Measurements from ENCODE around the gene CLBA1. TPM values are rescaled to one million over a fixed set of nuclear protein-coding genes. Genes with fewer than 3 reads are reported as not detected.
"Not testable (repeated sequence)": the region's sequence is repeated elsewhere in the genome, so short reads cannot be mapped to it uniquely, and the experiment has no call there.

CLBA1 gene
- total RNA-seq, 5 donors from 2014 or later (not counting 1 experiment from before 2014, with no cell fraction given) = 1.2 to 3.4 (median 2.7) TPM

- H3K36me3 ChIP-seq (ENCODE audit: control insufficient read depth in 2 of 2, extremely low read depth in 1 of 2, insufficient read depth in 1 of 2, low read length in 1 of 2); DNase-seq; H3K9me3 Mint-ChIP-seq; POLR2A ChIA-PET; H3K4me1 Mint-ChIP-seq; H3K9me3 ChIP-seq; H3K4me1 ChIP-seq (ENCODE audit: control insufficient read depth in 1 of 2, extremely low read depth in 1 of 2, insufficient read depth in 2 of 2, low read length in 2 of 2); ATAC-seq (replicated peaks in 1 of 4); H3K4me3 ChIP-seq (ENCODE audit: control insufficient read depth in 1 of 2, extremely low read depth in 1 of 2, low read length in 1 of 2); H3K27ac ChIP-seq (ENCODE audit: low read length); H3K4me3 Mint-ChIP-seq; H3K27me3 Mint-ChIP-seq; CTCF ChIA-PET; H3K36me3 Mint-ChIP-seq; H3K27ac Mint-ChIP-seq: not testable (repeated sequence)
- H3K27me3 ChIP-seq (replicated peaks in 1 of 2; ENCODE audit: control insufficient read depth in 2 of 2, extremely low read depth in 1 of 2, insufficient read depth in 2 of 2, low read length in 1 of 2) = peaks cover 0 to 29% of the 10 kb centered on the region in 2 experiments
- 71% methylated on average over 5 of the region's 6 CpGs for WGBS (ENCODE audit: insufficient coverage)
Measured at GRCh38 chr14:104944016-104944308, 41.6 kb upstream of the CLBA1 start.

DNA sequence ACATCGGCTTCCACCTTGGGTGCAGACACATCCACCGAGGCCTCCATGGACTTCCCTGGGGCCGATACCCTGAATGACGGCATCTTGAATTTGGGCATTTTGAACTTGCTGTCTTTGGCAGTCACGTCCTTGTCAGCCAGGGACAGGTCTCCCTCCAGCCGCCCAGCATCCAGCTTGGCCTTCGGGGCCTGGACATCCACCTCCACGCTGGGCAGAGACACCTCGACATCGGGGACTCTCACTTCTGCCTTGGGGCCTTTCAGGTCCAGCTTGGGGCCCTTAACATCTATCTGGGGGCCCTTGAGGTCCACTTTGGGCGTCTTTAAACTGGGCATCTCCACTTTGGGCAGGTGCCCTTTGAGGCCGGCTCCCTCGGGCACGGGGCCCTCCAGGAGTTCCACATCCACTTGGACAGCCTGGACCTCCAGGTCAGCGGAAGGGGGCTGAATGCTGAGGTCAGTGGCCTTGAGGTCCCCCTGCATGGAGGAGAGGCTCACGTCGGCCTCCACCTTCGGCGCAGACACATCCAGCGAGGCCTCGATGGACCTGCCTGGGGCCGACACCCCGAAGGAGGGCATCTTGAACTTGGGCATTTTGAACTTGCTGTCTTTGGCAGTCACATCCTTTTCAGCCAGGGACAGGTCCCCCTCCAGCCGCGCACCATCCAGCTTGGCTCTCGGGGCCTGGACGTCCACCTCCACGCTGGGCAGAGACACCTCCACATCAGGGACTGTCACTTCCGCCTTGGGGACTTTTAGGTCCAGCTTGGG is 41.0 kb upstream of the CLBA1 start:
- H3K4me3 ChIP-seq (ENCODE audit: control insufficient read depth in 1 of 2, extremely low read depth in 1 of 2, low read length in 1 of 2); H3K9me3 ChIP-seq; H3K4me1 Mint-ChIP-seq; H3K27ac Mint-ChIP-seq; ATAC-seq (replicated peaks in 1 of 4); POLR2A ChIA-PET; H3K9me3 Mint-ChIP-seq; CTCF ChIA-PET; H3K36me3 Mint-ChIP-seq; H3K4me3 Mint-ChIP-seq; H3K36me3 ChIP-seq (ENCODE audit: control insufficient read depth in 2 of 2, extremely low read depth in 1 of 2, insufficient read depth in 1 of 2, low read length in 1 of 2); H3K27me3 Mint-ChIP-seq; H3K4me1 ChIP-seq (ENCODE audit: control insufficient read depth in 1 of 2, extremely low read depth in 1 of 2, insufficient read depth in 2 of 2, low read length in 2 of 2); H3K27ac ChIP-seq (ENCODE audit: low read length): not testable (repeated sequence)
- DNase-seq = peak in 1 of 35 experiments; percentile 1
- 87% methylated on average over 19 of the region's 29 CpGs for WGBS (ENCODE audit: insufficient coverage)
- peaks cover 0 to 25% of the 10 kb centered on the region in 2 experiments for H3K27me3 ChIP-seq (replicated peaks in 1 of 2; ENCODE audit: control insufficient read depth in 2 of 2, extremely low read depth in 1 of 2, insufficient read depth in 2 of 2, low read length in 1 of 2)

- H3K36me3 ChIP-seq (ENCODE audit: control insufficient read depth in 2 of 2, extremely low read depth in 1 of 2, insufficient read depth in 1 of 2, low read length in 1 of 2); H3K9me3 ChIP-seq; H3K27ac Mint-ChIP-seq; H3K9me3 Mint-ChIP-seq; ATAC-seq (replicated peaks in 1 of 4); H3K27ac ChIP-seq (ENCODE audit: low read length); H3K4me1 Mint-ChIP-seq; DNase-seq; CTCF ChIA-PET; H3K4me3 Mint-ChIP-seq; POLR2A ChIA-PET; H3K27me3 Mint-ChIP-seq; H3K36me3 Mint-ChIP-seq; H3K4me1 ChIP-seq (ENCODE audit: control insufficient read depth in 1 of 2, extremely low read depth in 1 of 2, insufficient read depth in 2 of 2, low read length in 2 of 2); H3K4me3 ChIP-seq (ENCODE audit: control insufficient read depth in 1 of 2, extremely low read depth in 1 of 2, low read length in 1 of 2): not testable (repeated sequence)
- WGBS (ENCODE audit: insufficient coverage) = 89% methylated on average over 18 of the region's 20 CpGs
- H3K27me3 ChIP-seq (replicated peaks in 1 of 2; ENCODE audit: control insufficient read depth in 2 of 2, extremely low read depth in 1 of 2, insufficient read depth in 2 of 2, low read length in 1 of 2) = peaks cover 0 to 20% of the 10 kb centered on the region in 2 experiments
Measured at GRCh38 chr14:104945266-104945665, 40.3 kb upstream of the CLBA1 start.

GRCh38 chr14:104945986-104946965 is 39.3 kb upstream of the CLBA1 start:
- DNase-seq; H3K4me3 Mint-ChIP-seq; H3K27me3 Mint-ChIP-seq; H3K4me1 Mint-ChIP-seq; H3K4me1 ChIP-seq (ENCODE audit: control insufficient read depth in 1 of 2, extremely low read depth in 1 of 2, insufficient read depth in 2 of 2, low read length in 2 of 2); ATAC-seq (replicated peaks in 1 of 4); H3K4me3 ChIP-seq (ENCODE audit: control insufficient read depth in 1 of 2, extremely low read depth in 1 of 2, low read length in 1 of 2); H3K27ac ChIP-seq (ENCODE audit: low read length); H3K9me3 Mint-ChIP-seq; H3K9me3 ChIP-seq; POLR2A ChIA-PET; H3K36me3 Mint-ChIP-seq; CTCF ChIA-PET; H3K27ac Mint-ChIP-seq; H3K36me3 ChIP-seq (ENCODE audit: control insufficient read depth in 2 of 2, extremely low read depth in 1 of 2, insufficient read depth in 1 of 2, low read length in 1 of 2): not testable (repeated sequence)
- peaks cover 0 to 14% of the 10 kb centered on the region in 2 experiments for H3K27me3 ChIP-seq (replicated peaks in 1 of 2; ENCODE audit: control insufficient read depth in 2 of 2, extremely low read depth in 1 of 2, insufficient read depth in 2 of 2, low read length in 1 of 2)
- WGBS (ENCODE audit: insufficient coverage) = 88% methylated on average over 18 of the region's 43 CpGs

DNA sequence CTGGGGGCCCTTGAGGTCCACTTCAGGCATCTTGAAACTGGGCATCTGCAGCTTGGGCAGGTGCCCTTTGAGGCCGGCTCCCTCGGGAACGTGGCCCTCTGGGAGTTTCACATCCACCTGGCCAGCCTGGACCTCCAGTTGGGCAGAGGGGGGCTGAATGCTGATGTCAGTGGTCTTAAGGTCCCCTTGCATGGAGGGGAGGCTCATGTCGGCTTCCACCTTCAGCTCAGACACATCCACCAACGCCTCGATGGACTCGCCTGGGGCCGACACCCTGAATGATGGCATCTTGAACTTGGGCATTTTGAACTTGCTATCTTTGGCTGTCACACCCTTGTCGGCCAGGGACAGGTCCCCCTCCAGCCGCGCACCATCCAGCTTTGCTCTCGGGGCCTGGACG is 38.4 kb upstream of the CLBA1 start:
- H3K9me3 ChIP-seq; DNase-seq; H3K27ac Mint-ChIP-seq; H3K4me1 Mint-ChIP-seq; H3K27me3 Mint-ChIP-seq; CTCF ChIA-PET; H3K4me3 Mint-ChIP-seq; H3K36me3 Mint-ChIP-seq; H3K27me3 ChIP-seq (replicated peaks in 1 of 2; ENCODE audit: control insufficient read depth in 2 of 2, extremely low read depth in 1 of 2, insufficient read depth in 2 of 2, low read length in 1 of 2); H3K36me3 ChIP-seq (ENCODE audit: control insufficient read depth in 2 of 2, extremely low read depth in 1 of 2, insufficient read depth in 1 of 2, low read length in 1 of 2); ATAC-seq (replicated peaks in 1 of 4); H3K4me3 ChIP-seq (ENCODE audit: control insufficient read depth in 1 of 2, extremely low read depth in 1 of 2, low read length in 1 of 2); POLR2A ChIA-PET; H3K4me1 ChIP-seq (ENCODE audit: control insufficient read depth in 1 of 2, extremely low read depth in 1 of 2, insufficient read depth in 2 of 2, low read length in 2 of 2); H3K9me3 Mint-ChIP-seq; H3K27ac ChIP-seq (ENCODE audit: low read length): not testable (repeated sequence)
- 93% methylated on average over 9 of the region's 13 CpGs for WGBS (ENCODE audit: insufficient coverage)

GRCh38 chr14:104947881-104948735 is 37.5 kb upstream of the CLBA1 start:
- H3K4me3 Mint-ChIP-seq; H3K9me3 Mint-ChIP-seq; H3K4me1 ChIP-seq (ENCODE audit: control insufficient read depth in 1 of 2, extremely low read depth in 1 of 2, insufficient read depth in 2 of 2, low read length in 2 of 2); ATAC-seq (replicated peaks in 1 of 4); H3K36me3 Mint-ChIP-seq; H3K27ac ChIP-seq (ENCODE audit: low read length); H3K9me3 ChIP-seq; H3K27ac Mint-ChIP-seq; H3K4me3 ChIP-seq (ENCODE audit: control insufficient read depth in 1 of 2, extremely low read depth in 1 of 2, low read length in 1 of 2); POLR2A ChIA-PET; H3K4me1 Mint-ChIP-seq; CTCF ChIA-PET; H3K27me3 Mint-ChIP-seq; H3K36me3 ChIP-seq (ENCODE audit: control insufficient read depth in 2 of 2, extremely low read depth in 1 of 2, insufficient read depth in 1 of 2, low read length in 1 of 2); DNase-seq; H3K27me3 ChIP-seq (replicated peaks in 1 of 2; ENCODE audit: control insufficient read depth in 2 of 2, extremely low read depth in 1 of 2, insufficient read depth in 2 of 2, low read length in 1 of 2): not testable (repeated sequence)
- WGBS (ENCODE audit: insufficient coverage) = 84% methylated on average over 29 of the region's 35 CpGs
